HepG2 (cell line): ENCODE results near the gene SIK3. TPM values are rescaled to one million over a fixed set of nuclear protein-coding genes. Genes with fewer than 3 reads are reported as not detected.

Source experiments
- GZF1 ChIP-seq: sonication (generic); formaldehyde crosslinking; IDR thresholded peaks from 2 replicates; pipeline ENCODE4 v1.5.1; 2020; ENCODE audit warnings: mild to moderate bottlenecking, missing genetic modification reagents
- KLF9 ChIP-seq: IDR thresholded peaks from 2 replicates; pipeline ENCODE4 v1.6.1; 2016; ENCODE audit warnings: low read depth
- PTBP1 ChIP-seq: fragments of 200-400 bp; formaldehyde crosslinking; IDR thresholded peaks from 2 replicates; pipeline ENCODE4 v1.6.1; 2018; ENCODE audit warnings: low read length, low read depth; ENCODE audit not compliant: poor library complexity, severe bottlenecking
- SOX6 ChIP-seq, 2 experiments: fragments of 450-650 bp in 1 of 2; sonication (generic) in 1 of 2; formaldehyde crosslinking in 1 of 2; IDR thresholded peaks; 2 replicates each; pipeline versions ENCODE4 v1.4.0 to v1.6.1; 2017 to 2020; ENCODE audit warnings: antibody characterized with exemption in 1 of 2, mild to moderate bottlenecking in 1 of 2, missing genetic modification reagents in 1 of 2
- STAT5B ChIP-seq: sonication (generic); formaldehyde crosslinking; IDR thresholded peaks from 2 replicates; pipeline ENCODE4 v1.4.0; 2020; ENCODE audit warnings: missing genetic modification reagents
- ZNF251 ChIP-seq: sonication (generic); formaldehyde crosslinking; IDR thresholded peaks from 2 replicates; pipeline ENCODE4 v1.9.0; 2021; ENCODE audit warnings: mild to moderate bottlenecking, missing genetic modification reagents
- ZNF432 ChIP-seq: sonication (generic); formaldehyde crosslinking; IDR thresholded peaks from 2 replicates; pipeline ENCODE4 v1.5.0; 2020; ENCODE audit warnings: missing genetic modification reagents, mild to moderate bottlenecking, borderline replicate concordance
- ZNF572 ChIP-seq: sonication (generic); formaldehyde crosslinking; IDR thresholded peaks from 2 replicates; pipeline ENCODE4 v1.5.1; 2020; ENCODE audit warnings: mild to moderate bottlenecking, missing genetic modification reagents
- polyA plus RNA-seq, 8 experiments: library from polyadenylated mRNA; depleted of rRNA in 3 of 8; stranded (reverse) in 7 of 8; unstranded in 1 of 8; fragments of >200 nt; fragmentation: Illumina TruSeq in 4 of 8; extraction: Trizol in 4 of 8; gene quantifications; 2 replicates each; pipeline versions ENCODE4 v1.2.1 to v1.2.3, GENCODE V29; 2011 to 2016; ENCODE audit warnings: low read depth in 4 of 8, missing spikeins in 1 of 8, mixed read lengths in 1 of 8; ENCODE audit not compliant: insufficient read depth in 1 of 8
- total RNA-seq, 5 experiments: library from RNA; depleted of rRNA; stranded (reverse); fragments of >200 nt; fragmentation: Illumina TruSeq; extraction: Trizol; gene quantifications; 2 replicates each; pipeline ENCODE4 v1.2.3, GENCODE V29; 2016; ENCODE audit warnings: low read depth in 1 of 5
- TF ChIP-seq, protein P1 (sequence below): sonication (generic); formaldehyde crosslinking; IDR thresholded peaks from 2 replicates; pipeline ENCODE4 v1.8.1; 2023; ENCODE audit warnings: mild to moderate bottlenecking, missing genetic modification reagents
- TF ChIP-seq, protein P2 (sequence below): sonication (generic); formaldehyde crosslinking; IDR thresholded peaks from 2 replicates; pipeline ENCODE4 v1.4.0; 2020; ENCODE audit warnings: missing genetic modification reagents
- TF ChIP-seq, protein P3 (sequence below), 2 experiments: sonication (generic) in 1 of 2; formaldehyde crosslinking in 1 of 2; IDR thresholded peaks; 2 replicates each; pipeline versions ENCODE4 v1.4.0 to v1.6.1; 2016 to 2020; ENCODE audit warnings: borderline replicate concordance in 1 of 2, low read depth in 1 of 2, mild to moderate bottlenecking in 1 of 2, missing genetic modification reagents in 1 of 2
- TF ChIP-seq, protein P4 (sequence below): sonication (generic); formaldehyde crosslinking; IDR thresholded peaks from 2 replicates; pipeline ENCODE4 v1.4.0; 2020; ENCODE audit warnings: mild to moderate bottlenecking, missing genetic modification reagents

The SIK3 gene
- total and polyA plus RNA-seq, 2 of the 13 experiments (the other 11 are each of a cell fraction or from before 2014, with no cell fraction given), result 5.7 to 9.8 TPM

DNA sequence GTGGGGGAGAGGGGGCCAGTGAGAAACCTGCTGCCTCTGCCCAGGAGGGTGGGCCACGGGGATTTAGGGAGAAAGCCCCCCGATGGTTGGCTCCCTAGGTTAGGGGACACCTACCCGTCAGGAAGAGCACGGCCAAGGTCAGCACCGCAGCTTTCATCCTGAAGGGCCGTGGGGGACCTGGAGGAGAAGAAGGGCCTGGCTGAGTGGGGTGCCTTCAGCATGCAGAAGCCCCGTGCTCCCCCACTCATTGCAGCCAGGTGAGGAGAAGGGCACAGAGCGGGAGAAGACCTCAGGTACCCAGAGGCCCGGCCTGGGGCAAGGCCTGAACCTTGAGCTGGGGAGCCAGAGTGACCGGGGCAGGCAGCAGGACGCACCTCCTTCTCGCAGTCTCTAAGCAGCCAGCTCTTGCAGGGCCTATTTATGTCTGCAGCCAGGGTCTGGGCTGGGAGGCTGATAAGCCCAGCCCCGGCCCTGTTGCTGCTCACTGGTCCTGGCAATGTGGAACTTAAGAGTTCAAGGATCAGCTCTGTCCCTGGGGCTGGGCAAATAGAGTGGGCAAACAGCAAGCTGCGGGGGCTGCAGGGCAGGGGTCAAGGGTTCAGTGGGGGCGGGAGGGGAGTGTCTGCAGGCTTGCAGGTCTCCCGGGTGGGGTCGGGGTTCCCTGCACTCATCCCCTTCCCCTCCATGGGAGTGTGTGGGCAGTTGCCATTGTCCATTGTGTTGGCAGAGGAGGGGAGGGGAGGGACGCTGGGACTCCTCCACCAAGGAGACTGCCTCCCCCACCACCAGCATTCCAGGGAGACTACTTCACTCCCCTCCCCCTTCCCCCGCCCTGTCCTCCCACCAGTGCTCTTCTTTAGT, 260.8 kb downstream of the SIK3 start, which contains the start of gene APOA1 (continued):
- TF ChIP-seq, protein P1, sequence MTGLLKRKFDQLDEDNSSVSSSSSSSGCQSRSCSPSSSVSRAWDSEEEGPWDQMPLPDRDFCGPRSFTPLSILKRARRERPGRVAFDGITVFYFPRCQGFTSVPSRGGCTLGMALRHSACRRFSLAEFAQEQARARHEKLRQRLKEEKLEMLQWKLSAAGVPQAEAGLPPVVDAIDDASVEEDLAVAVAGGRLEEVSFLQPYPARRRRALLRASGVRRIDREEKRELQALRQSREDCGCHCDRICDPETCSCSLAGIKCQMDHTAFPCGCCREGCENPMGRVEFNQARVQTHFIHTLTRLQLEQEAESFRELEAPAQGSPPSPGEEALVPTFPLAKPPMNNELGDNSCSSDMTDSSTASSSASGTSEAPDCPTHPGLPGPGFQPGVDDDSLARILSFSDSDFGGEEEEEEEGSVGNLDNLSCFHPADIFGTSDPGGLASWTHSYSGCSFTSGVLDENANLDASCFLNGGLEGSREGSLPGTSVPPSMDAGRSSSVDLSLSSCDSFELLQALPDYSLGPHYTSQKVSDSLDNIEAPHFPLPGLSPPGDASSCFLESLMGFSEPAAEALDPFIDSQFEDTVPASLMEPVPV (CRISPR knock-in tag), result peak; percentile 93
- TF ChIP-seq PTBP1, result no peak
- no peak for TF ChIP-seq GZF1 (CRISPR knock-in tag)
- TF ChIP-seq STAT5B (CRISPR knock-in tag), result 0 out of 2 replicates have a peak, but pooled peaks have one; percentile 62
- TF ChIP-seq, protein P2, sequence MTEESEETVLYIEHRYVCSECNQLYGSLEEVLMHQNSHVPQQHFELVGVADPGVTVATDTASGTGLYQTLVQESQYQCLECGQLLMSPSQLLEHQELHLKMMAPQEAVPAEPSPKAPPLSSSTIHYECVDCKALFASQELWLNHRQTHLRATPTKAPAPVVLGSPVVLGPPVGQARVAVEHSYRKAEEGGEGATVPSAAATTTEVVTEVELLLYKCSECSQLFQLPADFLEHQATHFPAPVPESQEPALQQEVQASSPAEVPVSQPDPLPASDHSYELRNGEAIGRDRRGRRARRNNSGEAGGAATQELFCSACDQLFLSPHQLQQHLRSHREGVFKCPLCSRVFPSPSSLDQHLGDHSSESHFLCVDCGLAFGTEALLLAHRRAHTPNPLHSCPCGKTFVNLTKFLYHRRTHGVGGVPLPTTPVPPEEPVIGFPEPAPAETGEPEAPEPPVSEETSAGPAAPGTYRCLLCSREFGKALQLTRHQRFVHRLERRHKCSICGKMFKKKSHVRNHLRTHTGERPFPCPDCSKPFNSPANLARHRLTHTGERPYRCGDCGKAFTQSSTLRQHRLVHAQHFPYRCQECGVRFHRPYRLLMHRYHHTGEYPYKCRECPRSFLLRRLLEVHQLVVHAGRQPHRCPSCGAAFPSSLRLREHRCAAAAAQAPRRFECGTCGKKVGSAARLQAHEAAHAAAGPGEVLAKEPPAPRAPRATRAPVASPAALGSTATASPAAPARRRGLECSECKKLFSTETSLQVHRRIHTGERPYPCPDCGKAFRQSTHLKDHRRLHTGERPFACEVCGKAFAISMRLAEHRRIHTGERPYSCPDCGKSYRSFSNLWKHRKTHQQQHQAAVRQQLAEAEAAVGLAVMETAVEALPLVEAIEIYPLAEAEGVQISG (CRISPR knock-in tag), result peak; percentile 80
- no peak; the same call in 1 of the 2 replicates for TF ChIP-seq ZNF251 (CRISPR knock-in tag)
- no peak for TF ChIP-seq SOX6 (IDR thresholded peaks at IDR 0.05)
- TF ChIP-seq SOX6 (CRISPR knock-in tag; IDR thresholded peaks at IDR 0.05), result peak; percentile 97
- TF ChIP-seq, protein P3, sequence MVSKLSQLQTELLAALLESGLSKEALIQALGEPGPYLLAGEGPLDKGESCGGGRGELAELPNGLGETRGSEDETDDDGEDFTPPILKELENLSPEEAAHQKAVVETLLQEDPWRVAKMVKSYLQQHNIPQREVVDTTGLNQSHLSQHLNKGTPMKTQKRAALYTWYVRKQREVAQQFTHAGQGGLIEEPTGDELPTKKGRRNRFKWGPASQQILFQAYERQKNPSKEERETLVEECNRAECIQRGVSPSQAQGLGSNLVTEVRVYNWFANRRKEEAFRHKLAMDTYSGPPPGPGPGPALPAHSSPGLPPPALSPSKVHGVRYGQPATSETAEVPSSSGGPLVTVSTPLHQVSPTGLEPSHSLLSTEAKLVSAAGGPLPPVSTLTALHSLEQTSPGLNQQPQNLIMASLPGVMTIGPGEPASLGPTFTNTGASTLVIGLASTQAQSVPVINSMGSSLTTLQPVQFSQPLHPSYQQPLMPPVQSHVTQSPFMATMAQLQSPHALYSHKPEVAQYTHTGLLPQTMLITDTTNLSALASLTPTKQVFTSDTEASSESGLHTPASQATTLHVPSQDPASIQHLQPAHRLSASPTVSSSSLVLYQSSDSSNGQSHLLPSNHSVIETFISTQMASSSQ (IDR thresholded peaks at IDR 0.05; ENCODE audit: low read depth), result peak; percentile 61; the same call in 1 of the 2 replicates
- TF ChIP-seq, protein P3 (CRISPR knock-in tag; IDR thresholded peaks at IDR 0.05; ENCODE audit: borderline replicate concordance), result peak; percentile 75; the same call in 1 of the 2 replicates
- TF ChIP-seq KLF9 (CRISPR knock-in tag), result no peak
- TF ChIP-seq ZNF432 (CRISPR knock-in tag), result no peak
- TF ChIP-seq, protein P4, sequence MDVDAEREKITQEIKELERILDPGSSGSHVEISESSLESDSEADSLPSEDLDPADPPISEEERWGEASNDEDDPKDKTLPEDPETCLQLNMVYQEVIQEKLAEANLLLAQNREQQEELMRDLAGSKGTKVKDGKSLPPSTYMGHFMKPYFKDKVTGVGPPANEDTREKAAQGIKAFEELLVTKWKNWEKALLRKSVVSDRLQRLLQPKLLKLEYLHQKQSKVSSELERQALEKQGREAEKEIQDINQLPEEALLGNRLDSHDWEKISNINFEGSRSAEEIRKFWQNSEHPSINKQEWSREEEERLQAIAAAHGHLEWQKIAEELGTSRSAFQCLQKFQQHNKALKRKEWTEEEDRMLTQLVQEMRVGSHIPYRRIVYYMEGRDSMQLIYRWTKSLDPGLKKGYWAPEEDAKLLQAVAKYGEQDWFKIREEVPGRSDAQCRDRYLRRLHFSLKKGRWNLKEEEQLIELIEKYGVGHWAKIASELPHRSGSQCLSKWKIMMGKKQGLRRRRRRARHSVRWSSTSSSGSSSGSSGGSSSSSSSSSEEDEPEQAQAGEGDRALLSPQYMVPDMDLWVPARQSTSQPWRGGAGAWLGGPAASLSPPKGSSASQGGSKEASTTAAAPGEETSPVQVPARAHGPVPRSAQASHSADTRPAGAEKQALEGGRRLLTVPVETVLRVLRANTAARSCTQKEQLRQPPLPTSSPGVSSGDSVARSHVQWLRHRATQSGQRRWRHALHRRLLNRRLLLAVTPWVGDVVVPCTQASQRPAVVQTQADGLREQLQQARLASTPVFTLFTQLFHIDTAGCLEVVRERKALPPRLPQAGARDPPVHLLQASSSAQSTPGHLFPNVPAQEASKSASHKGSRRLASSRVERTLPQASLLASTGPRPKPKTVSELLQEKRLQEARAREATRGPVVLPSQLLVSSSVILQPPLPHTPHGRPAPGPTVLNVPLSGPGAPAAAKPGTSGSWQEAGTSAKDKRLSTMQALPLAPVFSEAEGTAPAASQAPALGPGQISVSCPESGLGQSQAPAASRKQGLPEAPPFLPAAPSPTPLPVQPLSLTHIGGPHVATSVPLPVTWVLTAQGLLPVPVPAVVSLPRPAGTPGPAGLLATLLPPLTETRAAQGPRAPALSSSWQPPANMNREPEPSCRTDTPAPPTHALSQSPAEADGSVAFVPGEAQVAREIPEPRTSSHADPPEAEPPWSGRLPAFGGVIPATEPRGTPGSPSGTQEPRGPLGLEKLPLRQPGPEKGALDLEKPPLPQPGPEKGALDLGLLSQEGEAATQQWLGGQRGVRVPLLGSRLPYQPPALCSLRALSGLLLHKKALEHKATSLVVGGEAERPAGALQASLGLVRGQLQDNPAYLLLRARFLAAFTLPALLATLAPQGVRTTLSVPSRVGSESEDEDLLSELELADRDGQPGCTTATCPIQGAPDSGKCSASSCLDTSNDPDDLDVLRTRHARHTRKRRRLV (CRISPR knock-in tag), result no peak
- no peak for TF ChIP-seq ZNF572 (CRISPR knock-in tag)
